T follicular helper cell (primary cell): ENCODE data around the gene AGPAT1.
"Not testable (repeated sequence)": the region's sequence is repeated elsewhere in the genome, so short reads cannot be mapped to it uniquely, and the experiment has no call there.

Experiments
- DNase-seq: peaks from one replicate; pipeline ENCODE4 v3.0.0-alpha.2; 2020; ENCODE audit warnings: low read depth
- total RNA-seq, 2 experiments: gene quantifications; one replicate each; lab custom pipeline; 2026; lab: John Stamatoyannopoulos, UW

The AGPAT1 gene, protein sequence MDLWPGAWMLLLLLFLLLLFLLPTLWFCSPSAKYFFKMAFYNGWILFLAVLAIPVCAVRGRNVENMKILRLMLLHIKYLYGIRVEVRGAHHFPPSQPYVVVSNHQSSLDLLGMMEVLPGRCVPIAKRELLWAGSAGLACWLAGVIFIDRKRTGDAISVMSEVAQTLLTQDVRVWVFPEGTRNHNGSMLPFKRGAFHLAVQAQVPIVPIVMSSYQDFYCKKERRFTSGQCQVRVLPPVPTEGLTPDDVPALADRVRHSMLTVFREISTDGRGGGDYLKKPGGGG
- 18.1 to 26.9 reads per million in 2 experiments for total RNA-seq

DNA sequence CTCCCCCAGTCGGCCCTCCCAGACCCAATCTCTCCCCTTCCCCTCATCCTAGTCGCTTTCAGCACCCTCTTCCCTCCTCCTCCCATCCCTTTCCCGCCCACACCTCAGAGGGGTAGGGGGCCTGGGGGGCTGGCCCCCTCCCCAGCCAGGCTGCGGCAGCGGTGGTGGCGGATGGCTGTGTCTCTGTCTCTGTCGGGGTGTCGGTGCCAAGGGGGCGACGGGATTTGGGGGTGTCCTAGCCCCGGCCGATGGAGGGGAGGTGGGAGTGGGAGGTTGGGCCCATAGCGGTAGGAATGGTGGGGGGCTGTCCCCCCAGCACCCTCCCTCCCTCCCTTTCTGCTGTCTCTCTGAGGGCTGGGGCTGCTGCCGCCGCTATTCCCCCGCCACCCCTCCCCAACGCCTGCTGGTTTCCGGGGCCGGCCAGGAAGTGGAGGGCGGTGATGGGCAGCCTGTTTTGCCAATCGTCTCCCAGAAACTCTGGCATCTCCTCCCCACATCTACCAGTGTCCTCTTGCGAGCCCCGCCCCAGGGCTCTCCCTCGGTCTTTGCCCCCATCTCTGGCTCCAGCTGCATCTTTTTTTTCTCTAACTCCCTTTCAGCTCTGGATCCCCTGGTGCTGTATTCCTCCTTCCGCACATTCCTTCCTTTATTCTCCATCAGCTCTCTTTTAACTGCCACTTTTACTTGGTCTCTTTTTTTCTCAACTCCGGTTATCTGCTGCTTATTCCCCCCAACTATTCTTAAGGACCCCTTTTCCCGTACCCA lies at the start of gene AGPAT1:
AGPAT1 (minus strand) TSS at position 374 of the 765 bp plus-strand sequence. CDS start 4,588 bp downstream, outside the sequence.
- peak; percentile 95 for DNase-seq

DNA sequence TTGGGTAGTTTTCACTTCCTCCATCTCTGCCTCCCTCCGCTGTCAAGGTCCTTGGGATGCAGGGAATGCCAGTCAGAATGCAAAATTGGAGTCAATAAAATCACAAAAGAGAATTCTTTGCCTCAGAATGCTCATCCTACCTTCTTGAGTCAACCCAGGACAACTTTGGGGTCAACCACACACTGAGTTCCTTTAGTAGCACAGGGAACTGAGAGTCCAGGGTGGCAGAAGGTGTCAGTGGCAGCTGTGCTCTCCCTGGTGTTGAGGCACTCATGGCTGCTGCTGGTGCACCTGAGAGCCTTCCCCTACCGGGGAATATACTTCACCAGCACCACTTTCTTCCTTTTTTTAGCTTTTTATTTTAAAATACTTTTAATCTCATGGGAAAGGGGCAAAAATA lies 48.8 kb upstream of the AGPAT1 start:
- DNase-seq, result no peak

DNA sequence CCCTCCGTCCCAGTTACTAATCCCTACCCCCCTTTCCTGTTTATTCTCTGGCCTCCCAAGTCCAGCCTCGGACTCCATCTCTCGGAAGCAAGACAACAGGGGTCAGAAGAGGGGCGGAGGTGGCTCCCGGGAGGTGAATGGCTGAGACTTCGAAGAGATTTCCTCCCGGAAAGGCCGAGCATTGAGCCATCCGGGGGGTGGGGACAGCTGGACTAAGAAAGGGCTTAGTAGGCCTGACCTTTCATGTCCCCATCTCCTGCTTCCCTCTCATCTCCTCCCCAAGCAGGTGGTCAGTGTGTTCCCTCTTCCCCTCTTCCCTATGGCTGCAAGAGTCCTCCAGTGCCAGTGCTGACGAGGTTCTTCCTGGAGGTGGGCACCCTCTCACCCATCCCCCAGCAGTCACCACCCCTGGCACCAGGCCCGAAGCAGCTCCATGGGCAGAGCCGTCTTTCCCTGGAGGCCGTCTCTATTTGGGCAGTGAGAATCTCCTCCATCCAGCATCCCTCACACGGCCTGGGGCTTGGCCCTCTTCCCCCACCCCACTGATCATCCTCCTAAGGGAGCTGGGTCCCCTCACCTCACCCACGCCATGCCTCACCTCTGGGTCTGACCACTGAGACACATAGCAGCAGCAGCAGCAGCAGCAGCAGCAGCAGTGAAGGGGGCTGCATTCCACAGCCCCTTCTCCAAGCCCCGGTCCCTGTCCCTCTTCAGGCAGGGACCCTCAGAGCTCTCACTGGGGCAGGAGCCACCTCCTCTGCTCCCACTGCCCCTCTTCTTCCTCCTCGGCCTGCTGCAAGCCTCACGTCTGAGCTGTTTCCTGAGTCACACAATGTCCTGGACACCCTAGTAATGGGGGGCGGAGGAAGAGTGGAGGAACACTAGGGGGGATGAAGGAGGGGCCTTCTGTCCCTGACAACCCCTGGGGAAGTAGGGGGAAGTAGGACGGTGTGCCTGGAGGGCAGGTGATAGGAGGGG lies 47.7 kb upstream of the AGPAT1 start, which contains the start of gene NOTCH4:
NOTCH4 (minus strand) TSS at position 810 of the 978 bp plus-strand sequence; CDS start at position 671, 139 bp downstream.
- DNase-seq, result no peak

DNA sequence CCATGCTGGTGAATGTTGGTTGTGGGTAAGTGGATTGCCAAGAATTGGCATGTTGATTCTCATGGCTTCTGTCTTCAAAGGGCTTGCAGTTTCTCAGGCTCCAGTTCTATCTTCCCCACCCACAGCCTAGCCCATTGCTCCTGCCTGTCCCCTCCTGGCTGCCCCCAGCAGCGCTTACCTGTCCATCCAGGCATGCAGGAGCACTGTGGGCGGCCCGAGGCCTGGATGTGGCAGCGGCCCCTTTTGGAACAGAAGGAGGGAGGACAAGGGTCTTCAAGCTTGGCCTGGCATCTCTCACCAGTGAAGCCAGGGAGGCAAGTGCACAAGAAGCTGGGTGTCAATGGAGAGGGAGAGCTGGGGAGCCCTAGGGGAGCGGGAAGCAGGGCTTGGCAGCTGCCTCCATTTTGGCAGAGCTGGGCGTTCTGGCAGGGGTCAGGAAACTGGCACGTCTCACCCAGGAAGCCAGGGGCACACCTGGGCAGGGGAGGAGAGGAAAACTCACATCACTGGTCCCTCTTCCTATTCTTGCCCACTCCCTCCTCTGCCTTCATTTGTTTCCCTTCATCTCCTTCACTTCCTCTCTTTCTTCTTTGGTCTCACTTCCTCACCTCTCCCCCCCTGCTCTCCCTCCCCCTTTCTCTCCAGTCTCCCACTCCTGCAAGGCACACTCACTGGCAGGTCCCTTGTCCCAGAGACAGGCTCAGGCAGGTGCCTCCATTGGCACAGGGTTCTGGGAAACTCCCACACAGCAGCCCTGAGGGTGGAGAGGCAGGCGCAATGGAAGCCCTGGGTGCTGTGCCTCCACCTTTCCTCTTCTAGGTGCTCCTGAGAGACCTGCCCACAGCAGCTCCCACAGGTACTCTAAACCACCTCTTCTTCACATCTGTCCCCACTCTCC lies 46.7 kb upstream of the AGPAT1 start:
- no peak for DNase-seq

DNA sequence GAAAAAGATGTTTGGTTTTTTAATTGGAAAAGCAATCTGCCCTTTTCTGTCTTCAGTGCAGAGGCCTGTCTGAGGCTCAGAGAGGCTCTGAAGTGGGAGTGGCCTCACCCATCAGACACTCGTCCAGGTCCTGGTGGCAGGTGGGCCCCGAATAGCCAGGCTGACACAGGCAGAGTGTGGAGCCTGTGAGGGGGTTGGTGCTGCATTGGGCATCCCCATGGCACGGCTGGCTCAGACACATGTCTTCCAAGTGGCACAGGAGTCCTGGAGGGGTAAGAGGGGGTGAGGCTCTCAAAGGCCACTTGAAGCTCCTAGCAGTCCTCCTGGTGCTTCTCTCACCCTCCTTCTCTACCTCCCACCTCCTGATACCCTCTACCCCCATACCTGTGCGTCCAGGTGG lies 44.1 kb upstream of the AGPAT1 start:
- no peak for DNase-seq

DNA sequence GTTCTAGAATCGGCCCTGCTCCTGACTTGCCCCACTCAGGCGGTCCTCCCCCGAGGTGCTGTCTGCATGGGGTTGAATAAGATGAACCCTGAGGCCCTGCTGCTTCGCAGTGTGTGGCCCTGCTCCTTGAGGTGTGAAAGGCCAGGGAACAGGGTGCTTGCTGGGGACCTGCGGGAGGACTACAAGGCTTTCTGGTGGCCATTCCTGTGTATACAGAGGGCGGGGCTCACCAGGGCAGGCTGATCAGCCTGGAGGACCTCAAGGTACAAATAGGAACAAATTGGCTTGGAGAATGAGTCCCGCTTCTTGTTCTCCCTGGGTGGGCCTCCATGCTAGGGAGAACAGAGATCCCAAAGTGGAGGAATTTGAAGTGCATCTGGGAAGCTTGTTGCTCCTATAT lies 42.3 kb upstream of the AGPAT1 start:
- no peak for DNase-seq

DNA sequence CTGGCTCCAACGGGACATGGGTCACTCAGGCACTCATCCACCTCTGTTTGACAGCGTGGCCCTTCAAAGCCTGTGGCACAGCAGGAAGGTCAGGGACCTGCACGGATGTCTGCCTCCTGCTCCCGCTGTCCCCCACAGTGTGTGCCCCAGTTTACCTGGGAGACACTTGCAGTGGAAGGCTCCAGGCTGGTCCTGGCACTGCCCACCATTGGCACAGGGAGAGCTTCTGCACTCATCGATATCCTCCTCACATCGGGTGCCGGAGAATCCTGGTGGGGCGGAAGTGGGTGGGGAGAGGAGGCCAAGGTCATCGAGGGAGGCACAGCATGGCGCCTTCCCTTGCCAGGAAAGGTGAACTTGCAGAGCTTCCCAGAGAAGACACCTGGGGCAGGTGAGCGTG lies 41.1 kb upstream of the AGPAT1 start:
- no peak for DNase-seq

DNA sequence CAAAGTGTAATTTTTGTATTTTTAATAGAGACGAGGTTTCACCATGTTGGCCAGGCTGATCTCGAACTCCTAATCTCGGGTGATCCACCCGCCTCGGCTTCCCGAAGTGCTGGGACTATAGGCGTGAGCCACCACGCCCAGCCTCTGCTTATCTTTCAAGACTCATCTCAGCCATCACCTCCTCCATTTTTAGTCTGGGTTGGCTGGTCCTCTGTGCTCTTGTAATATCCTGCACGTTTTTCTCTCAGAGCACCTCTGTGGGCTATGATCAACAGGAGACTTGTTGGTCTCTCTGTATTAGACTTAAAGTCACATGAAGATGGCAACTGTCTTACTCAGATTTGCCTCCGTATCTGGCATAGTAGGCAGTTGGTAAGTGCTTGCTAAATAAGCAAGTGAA lies 40.4 kb upstream of the AGPAT1 start:
- no peak for DNase-seq

DNA sequence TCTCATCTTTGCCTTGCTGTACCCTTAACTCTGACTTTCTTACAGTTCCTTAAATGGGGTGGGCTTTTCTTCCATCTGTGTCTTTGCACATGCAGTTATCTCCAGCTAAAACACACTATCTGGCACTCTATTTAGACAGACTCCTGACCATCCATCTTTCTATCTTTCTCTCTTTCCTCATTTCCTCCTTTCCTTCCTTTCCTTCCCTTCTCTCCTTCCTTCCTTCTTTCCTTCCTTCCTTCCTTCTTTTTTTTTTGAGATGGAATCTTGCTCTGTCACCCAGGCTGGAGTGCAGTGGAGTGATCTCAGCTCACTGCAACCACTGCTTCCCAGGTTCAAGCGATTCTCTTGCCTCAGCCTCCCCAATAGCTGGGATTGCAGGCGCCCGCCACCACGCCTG lies 39.7 kb upstream of the AGPAT1 start:
- no peak for DNase-seq

DNA sequence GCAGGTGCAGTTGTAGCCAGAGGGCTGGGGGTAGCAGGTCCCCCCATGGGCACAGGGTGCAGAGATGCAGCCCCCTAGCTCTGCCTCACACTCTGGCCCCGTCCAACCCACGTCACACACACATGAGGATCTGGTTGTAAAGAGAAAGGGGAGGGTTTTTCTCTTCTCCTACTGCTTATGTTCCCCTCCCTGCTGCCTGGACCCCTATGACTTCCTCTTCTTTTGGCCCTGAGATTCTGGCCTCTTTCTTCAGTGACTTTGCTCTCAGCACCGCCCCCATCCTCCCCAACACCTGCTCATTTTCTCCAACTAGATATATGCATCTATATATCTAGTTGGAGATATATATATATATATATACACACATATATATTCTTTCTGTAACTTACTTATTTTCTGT lies 38.2 kb upstream of the AGPAT1 start:
- DNase-seq, result no peak

DNA sequence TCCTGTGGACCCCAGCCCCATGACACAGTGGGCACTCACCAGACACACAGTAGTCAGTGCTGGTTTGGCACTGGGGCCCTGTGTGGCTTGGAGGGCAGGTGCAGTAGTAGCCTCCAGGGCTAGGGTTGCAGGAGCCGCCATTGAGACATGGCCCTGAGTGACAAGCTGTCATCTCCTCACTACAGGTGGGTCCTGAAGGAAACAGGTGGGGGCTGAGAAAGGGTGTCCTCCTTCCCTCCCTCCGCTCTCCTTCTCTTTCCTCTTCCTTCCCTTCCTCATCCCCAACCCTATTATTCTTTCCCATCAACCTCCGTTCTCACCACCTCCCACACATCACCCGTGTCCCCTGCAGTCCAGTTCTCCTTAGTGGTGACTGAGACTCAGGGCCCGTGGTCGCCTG lies 37.8 kb upstream of the AGPAT1 start:
- no peak for DNase-seq

DNA sequence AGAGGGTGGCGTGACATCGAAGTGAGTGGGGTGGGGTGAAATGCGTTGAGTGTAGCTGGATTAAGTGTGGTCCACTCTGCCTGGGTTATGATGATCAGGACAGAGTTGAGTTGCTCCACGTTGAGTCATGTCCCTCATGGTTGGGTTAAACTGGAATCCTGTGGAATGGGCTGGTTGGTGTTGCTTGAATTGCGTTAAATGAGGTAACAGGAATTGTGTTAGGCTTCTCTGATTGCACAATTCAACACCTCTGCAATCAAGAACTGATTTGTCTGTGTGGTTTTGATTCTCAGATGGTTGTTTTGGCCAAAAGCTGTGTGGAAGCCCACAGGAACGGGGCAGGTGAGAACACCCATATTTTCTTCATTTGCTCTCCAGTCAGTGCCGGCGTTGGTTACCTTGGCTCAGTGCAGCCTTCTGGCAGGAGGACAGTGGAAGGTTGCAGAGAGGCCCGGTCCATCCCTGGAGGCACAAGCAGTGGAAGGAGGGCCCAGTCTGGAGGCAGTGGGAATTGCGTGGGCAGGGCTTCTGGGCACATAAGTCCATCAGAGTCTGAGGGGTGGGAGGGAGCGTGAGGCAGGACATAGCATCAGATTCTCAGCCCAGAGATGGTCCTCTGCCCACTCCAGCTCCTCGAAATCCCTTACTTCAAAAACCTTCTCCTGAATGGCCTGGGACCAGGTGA lies 36.3 kb upstream of the AGPAT1 start:
- no peak for DNase-seq

DNA sequence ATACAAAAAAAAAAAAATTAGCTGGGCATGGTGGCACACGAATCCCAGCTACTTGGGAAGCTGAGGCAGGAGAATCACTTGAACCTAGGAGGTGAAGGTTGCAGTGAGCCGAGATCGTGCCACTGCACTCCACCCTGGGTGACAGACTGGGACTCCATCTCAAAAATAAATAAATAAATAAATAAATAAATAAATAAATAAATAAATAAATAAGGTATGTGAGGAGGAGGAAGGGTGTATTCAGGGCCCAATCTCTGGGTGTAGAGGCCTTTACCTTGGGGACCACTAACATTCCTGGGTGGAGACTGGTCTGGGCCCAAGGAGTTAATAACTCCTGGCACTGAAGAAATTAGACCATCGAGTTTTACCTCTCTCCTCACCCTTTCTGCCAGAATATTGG lies 35.5 kb upstream of the AGPAT1 start:
- DNase-seq, result not testable (repeated sequence)

DNA sequence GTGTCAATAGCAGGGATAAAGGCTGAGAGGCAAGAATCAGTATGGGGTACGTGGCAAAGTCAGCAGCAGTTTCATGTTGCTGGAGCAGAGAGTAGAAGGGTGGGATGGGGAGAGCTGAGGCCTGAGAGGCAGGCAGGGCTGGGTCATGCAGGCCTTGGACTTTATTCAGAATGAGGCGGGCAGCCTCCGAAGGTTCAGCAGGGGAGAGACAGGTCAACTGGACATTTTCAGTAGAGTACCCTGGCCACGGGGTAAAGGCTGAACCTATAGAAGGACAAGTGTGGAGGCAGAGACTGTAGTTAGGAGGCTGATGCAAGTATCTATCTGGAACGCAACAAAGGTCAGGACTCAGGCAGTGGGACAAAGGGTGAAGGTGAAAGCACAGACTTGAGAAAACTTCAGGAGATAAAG lies 34.3 kb upstream of the AGPAT1 start:
- DNase-seq, result no peak

DNA sequence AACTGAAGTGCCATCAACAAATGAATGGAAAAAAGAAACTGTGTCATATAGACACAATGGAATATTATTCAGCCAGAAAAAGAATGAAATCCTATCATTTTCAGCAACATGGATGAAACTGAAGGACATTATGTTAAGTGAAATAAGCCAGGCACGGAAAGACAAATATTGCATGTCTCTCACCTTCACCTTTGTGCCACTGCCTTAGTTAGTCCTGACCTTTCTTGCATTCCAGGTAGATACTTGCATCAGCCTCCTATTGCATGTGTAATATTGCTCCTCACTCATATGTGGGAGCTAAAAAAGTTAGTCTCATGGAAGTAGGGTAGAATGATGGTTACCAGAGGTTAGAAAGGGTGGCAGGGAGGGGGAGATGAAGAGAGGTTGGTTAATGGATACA lies 33.1 kb upstream of the AGPAT1 start:
- no peak for DNase-seq

DNA sequence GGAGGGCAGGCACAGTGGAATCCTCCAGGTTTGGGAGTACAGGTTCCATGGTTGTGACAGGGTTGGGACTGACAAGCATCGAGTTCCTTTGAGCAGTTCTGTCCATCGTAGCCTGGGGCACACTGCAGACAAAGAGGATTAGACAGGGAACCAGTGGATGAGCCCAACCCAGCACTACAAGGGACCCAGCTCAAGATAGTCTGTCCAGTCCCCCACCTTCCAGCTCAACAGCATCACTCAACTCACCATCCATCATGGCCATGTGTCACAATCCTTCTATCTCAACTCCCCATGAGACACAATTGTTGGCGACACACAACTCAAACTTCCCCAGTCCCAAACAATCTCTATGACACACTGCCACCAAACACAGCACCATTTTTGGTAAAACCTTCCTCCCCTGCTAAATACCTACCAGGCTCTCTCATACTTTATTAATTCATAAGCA lies 28.4 kb upstream of the AGPAT1 start:
- DNase-seq, result no peak

DNA sequence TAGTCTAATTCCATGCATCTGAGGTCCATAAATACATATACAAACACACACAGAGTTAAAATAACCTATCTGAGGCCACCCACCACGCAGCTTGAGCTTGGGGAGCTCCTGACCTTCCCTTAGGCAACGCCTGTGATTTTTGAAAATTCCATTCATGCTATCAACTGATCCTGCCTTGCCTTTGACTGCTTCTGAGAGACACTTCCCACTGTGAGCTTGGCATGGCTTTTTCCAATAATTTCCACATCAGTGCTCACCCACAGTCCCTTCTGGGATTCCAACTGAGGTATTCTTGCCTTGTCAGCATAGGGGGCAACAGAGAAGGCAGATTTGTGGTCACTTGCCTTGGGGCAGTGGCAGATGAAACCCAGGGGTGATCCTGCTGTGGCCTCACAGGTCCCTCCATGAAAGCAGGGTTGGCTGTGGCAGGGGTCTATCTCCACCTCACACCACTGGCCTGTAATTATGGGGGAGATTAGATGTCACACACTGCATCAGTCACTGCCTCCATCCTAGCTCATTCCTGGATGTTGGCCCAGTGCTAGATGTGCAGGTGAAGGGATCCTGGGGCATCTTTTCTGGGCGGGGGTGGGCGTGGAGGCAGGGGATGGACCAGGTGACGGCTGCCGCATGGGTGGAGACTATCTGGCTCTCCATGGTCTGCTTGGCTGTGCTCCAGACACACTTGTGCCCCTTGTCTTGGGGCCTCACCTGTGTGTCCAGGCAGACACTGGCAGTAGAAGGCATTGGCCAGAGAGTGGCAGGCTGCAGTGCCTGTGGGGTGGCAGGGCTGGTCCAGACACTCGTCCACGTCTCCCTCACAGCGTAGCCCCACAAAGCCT lies 27.8 kb upstream of the AGPAT1 start:
- no peak for DNase-seq

DNA sequence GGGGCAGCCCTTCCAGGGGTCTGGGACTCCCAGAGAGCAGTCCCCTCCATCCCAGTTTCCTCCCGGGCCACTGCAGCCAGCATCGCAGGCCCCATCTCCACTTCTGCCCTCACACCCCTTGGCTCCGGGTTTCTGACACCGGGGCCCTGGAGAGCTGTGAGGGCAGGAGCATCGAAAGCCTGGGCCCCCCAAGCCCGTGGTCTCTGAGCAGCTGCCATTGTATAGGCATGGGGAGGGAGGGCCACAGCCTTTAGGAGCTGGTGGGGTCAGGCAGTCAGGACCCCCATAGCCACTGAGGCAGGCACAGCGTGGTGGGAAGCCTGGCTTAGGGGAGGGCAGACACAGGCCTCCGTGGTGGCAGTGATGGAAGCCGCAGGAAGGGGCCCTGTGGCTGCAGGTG lies 26.3 kb upstream of the AGPAT1 start:
- no peak for DNase-seq

DNA sequence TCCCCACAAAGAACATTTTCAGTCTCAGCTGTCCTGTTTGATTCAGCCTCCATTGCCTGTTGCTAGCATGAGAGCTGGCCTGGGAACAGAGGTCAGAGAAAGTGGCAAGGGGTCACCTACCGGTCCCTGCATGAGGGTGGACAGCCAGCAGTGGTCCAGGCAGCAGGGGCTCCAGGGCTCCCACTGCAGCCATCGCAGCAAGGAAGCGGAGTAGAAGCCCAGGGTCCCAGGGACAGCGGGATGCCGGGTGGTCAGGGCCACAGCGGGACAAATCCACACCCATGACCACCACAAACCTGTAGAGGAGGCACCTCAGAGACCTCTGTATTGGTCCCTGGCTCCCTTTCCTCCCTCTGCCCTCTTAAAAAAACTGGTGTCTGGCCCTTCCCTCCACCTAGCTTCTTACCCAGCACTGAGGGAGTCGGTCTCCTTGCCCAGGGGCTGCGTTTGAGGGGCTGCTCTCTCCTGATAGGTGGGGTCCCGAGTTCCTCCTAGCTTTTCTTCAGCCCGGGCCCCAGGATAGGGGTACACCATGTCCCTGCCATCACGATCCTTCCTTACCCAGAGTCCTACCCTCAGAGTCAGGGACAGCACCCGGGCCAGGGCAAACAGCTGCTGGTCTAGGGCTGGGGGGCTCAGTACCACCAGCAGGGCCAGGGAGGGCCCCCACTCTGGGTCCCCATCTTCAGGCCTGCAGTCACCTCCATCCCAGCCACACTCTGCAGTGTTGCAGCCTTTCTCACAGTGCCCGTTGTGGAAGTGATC lies 25.0 kb upstream of the AGPAT1 start:
- no peak for DNase-seq
